GM19372 (cell line): ENCODE measurements around the gene COMMD6.

Experiments used
- ATAC-seq: cut with Tn5 transposase; IDR thresholded peaks from one replicate; pipeline ENCODE4 v1.9.1; 2021; ENCODE audit warnings: mild to moderate bottlenecking, low read depth, moderate library complexity; ENCODE audit not compliant: unreplicated experiment

Gene COMMD6

GRCh38 chr13:75533861-75534260, 3.8 kb downstream of the COMMD6 start:
- no peak for ATAC-seq

- no peak for ATAC-seq
These were observed 7.1 kb downstream of the COMMD6 start for GRCh38 chr13:75530549-75530961.

GRCh38 chr13:75521956-75522355, 15.7 kb downstream of the COMMD6 start:
- no peak for ATAC-seq

- no peak for ATAC-seq
These were observed 19.1 kb downstream of the COMMD6 start for GRCh38 chr13:75518439-75519088.

DNA sequence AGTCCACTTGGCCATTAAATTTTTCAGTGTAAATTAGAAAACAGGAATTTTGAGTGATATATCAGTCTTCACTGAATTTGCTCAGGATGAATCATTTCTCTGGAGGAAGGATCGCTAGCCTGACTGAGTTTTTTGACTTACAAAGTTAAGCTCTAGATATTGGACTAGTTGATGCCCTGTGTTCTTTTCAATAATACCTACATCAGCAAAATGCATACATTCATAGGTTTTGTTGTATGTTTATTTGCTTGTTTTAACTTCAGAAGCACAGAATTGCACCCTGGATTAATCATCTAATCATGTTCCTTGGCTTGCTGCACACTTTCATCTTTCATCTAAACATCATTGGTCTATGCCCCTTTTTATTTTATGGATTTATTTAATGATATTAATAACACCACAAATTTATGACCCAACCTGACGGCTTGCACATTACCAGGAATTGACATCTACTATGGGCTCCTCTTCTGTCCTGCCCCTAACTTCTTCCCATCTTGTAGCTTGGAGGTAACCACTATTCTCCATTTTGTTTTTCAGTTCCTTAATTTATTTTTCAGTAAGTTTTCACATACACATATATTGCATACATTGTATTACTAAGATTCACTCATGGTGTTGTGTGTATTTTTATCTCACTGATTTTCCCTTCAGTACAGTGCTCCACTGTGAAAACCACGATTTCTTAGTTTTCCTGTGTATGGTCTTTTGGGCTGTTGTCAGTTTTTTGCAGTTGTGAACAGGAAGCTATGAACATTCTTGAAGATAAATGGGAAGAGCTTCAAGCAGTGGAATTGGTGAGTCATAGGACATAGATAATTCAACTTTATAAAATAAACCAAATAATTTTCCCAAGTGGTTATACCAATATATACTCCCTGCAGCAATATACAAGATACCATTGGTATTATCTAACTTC, 23.3 kb downstream of the COMMD6 start:
- no peak for ATAC-seq

DNA sequence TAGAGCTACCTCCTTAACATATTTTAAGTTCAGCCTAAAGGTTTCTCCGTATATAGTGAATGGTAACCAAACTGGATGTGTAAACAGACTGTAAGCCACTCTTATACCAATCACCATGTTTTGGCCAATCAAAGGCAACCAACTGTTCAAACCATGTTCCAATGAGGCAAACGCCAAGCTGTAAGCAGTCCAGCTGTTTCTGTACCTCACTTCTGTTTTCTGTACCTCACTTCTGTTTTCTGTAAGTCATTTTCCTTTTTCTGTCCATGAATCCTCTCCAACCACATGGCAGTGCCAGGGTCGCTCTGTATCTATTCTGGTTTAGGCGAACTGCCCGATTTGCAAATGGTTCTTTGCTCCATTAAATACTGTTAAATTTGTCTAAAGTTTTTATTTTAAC, 24.4 kb downstream of the COMMD6 start:
- no peak for ATAC-seq

GRCh38 chr13:75512253-75512652, 25.4 kb downstream of the COMMD6 start:
- ATAC-seq = peak; percentile 77

DNA sequence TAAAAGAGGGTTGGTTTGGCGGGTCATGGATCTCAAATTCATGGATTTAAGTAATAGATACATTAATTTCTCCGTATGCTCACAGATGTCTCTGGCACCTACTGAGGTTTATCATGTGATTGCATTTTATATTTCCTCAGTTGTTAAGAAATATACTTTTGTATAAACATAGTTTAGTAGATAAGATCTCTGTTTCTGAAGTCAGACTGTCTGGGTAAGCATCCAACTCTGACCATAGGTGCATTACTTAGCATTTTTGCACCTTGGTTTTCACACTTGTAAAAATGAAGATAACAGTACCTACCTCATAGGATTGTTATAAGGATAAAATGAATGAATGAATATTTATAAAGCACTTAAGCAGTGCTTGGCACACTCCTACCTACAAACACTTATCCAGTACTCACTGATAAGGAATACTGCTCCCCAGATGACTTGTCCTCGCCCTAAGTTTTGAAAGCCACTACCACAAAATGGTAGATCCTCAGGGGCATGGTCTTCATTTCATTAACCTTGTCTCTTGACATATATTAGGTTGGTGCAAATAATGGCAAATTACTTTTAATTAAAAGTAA, 26.5 kb downstream of the COMMD6 start:
- ATAC-seq = no peak

DNA sequence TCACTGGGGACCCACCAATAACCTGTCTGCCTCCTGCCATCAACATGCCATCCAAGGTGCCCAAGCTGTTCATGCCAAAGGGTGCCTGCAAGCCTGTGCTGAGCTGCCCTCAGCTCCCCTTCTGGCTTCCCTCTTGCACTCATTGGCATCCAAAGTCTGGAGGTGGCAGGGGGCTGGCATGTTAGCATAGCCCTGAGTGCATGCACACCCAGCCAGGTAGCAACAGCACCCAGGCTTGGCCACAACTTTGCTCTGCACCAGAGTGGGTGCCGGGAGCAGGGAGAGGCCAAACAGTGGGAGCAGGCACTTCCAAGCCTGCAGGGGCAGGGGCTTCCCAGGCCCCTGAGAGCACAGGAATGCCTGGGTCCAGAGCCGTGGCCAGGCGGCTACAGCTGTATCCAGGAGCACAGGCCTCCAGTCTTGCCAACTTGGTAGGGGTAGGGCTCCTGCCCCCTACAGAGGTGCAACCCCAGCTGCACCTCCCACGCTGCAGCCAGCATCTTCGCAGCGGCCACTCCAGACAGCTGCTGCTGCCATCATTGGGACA, 29.6 kb downstream of the COMMD6 start:
- no peak for ATAC-seq

- no peak for ATAC-seq
These were observed 30.3 kb downstream of the COMMD6 start for GRCh38 chr13:75507027-75508001.

GRCh38 chr13:75506018-75506417, 31.6 kb downstream of the COMMD6 start:
- ATAC-seq = no peak

- ATAC-seq = no peak
These were observed 32.3 kb downstream of the COMMD6 start for GRCh38 chr13:75505327-75505726.

DNA sequence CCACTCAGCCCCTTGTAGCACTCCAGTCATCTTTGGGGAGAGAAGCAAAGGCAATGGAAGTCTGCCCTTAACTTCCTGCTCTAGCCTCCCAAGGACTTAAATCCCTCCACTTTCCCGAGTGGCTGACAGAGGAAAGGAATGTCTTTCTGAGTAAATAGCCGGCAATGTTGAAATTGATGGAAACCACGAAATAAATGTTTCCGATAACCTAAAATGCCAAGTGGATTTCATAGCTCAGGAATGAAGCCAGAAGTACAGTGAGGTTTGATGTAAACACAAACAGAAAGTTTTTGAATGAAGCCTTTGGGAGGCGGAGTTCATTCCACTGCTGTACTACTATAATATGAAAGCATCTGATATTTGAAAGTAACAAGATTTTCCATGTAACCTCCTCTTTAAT, 41.7 kb downstream of the COMMD6 start:
- ATAC-seq = no peak

DNA sequence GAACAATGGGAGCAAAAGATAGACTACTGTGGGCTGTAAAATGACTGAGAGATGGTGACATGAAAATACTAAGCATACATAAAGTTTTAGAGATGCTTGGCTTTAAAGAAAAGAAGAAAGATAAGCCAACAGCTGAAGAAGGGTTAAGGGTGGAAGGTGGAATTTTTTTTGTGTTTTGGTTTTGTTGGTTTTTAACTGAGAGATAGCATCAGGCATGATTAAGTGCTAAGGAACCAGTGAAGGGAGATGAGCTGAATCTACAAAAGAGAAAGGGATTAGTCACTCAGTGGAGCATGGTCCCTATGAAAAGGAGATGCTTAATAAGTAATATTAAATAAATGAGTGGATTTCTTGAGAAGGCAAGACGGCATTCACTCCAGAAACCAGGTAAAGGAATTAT, 43.1 kb downstream of the COMMD6 start:
- no peak for ATAC-seq

GRCh38 chr13:75493156-75493555, 44.5 kb downstream of the COMMD6 start:
- ATAC-seq = no peak

DNA sequence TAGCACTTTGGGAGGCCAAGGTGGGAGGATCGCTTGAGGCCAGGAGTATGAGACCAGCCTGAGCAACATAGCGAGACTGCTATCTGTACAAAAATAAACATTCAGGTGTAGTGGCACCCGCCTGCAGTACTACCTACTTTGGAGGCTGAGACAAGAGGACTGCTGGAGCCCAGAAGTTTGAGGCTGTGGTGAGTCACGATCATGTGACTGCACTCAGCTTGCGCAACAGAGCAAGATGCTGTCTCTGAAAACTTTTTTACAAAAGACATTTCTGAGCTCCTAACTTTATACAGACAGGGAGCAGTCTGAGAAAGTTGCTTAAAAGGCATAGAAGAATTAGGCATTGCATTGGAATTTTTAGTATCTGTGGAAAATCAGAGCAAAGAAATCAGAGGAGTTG, 45.3 kb downstream of the COMMD6 start:
- no peak for ATAC-seq

DNA sequence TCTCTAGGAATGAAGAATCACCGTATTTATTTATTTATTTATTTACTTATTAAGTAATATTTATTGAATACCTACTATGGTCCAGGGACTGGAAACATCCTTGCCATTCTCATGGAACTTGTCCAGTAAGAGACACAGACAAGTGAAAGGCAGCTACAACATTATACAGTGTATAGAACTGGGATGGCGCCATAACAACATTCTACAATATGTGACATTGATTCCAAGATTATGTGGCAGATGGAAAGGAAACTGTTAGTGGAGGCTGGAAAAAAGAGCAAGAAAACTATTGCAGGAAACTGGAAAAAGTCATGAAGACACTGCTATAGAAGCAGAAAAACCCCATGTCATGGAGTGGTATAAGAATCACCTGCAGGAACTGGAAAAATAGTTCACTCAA, 46.3 kb downstream of the COMMD6 start:
- no peak for ATAC-seq

GRCh38 chr13:75489502-75490263, 48.0 kb downstream of the COMMD6 start:
- peak; percentile 69 for ATAC-seq
